ENCODE measurements around the gene LINC01488. TPM values are rescaled to one million over a fixed set of nuclear protein-coding genes. Genes with fewer than 3 reads are reported as not detected.

LINC01488 gene
- polyA plus RNA-seq, 1 experiment, result not detected

- ChIA-PET POLR2A (interaction anchor here (0.5 to 1.4 kb wide), 11 partner anchors 53 to 572 kb away, joined by 3 to 15 read pairs (median 4); no protein-coding TSS in a partner anchor), CTCF (no interaction called here)
- Histone ChIP-seq H3K27me3 (ENCODE audit: control insufficient read depth, insufficient read depth, low read length) (no peaks in the 10 kb centered on the region), H3K9me3 (ENCODE audit: control insufficient read depth, insufficient read depth, low read length) (no peaks in the 10 kb centered on the region; the same call in 1 of the 2 replicates), H3K4me3 (ENCODE audit: low read depth, low read length) (peak overlapping the region; percentile 25), H3K27ac (ENCODE audit: low read depth, low read length) (peak overlapping the region; percentile 96)
- TF ChIP-seq CTCF (IDR thresholded peaks at IDR 0.05; ENCODE audit: low read depth, low read length), result no peak
- no peak for DNase-seq (ENCODE audit: low read depth, low spot score)
These were observed 15.3 kb downstream of the LINC01488 start for GRCh38 chr11:69496631-69497220.

- no peaks in the 10 kb centered on the region for H3K27me3 ChIP-seq (ENCODE audit: control insufficient read depth, insufficient read depth, low read length)
- peaks cover 5% of the 10 kb centered on the region; the same call in 1 of the 2 replicates for H3K9me3 ChIP-seq (ENCODE audit: control insufficient read depth, insufficient read depth, low read length)
- ChIA-PET CTCF (no interaction called here), POLR2A (interaction anchor here (0.5 to 1.4 kb wide), 11 partner anchors 54 to 573 kb away, joined by 3 to 15 read pairs (median 4); no protein-coding TSS in a partner anchor)
- TF ChIP-seq CTCF (IDR thresholded peaks at IDR 0.05; ENCODE audit: low read depth, low read length), result no peak
- DNase-seq (ENCODE audit: low read depth, low spot score), result peak; percentile 90
- peak overlapping the region; percentile 17; the same call in 1 of the 2 replicates for H3K4me3 ChIP-seq (ENCODE audit: low read depth, low read length)
- H3K27ac ChIP-seq (ENCODE audit: low read depth, low read length), result peak overlapping the region; percentile 87
These were observed 15.8 kb downstream of the LINC01488 start for GRCh38 chr11:69497221-69497787.

- ChIA-PET CTCF (no interaction called here), POLR2A (interaction anchor here (1.1 kb wide), 2 partner anchors 141 to 202 kb away, joined by 4 read pairs; no protein-coding TSS in a partner anchor)
- TF ChIP-seq CTCF (IDR thresholded peaks at IDR 0.05; ENCODE audit: low read depth, low read length), result no peak
- Histone ChIP-seq H3K27me3 (ENCODE audit: control insufficient read depth, insufficient read depth, low read length) (no peaks in the 10 kb centered on the region), H3K27ac (ENCODE audit: low read depth, low read length) (no peak overlapping the region), H3K9me3 (ENCODE audit: control insufficient read depth, insufficient read depth, low read length) (peaks cover 5% of the 10 kb centered on the region; the same call in 1 of the 2 replicates), H3K4me3 (ENCODE audit: low read depth, low read length) (no peak overlapping the region)
- no peak for DNase-seq (ENCODE audit: low read depth, low spot score)
These were observed 17.2 kb downstream of the LINC01488 start for GRCh38 chr11:69498614-69499175.

- Histone ChIP-seq H3K27me3 (ENCODE audit: control insufficient read depth, insufficient read depth, low read length) (no peaks in the 10 kb centered on the region), H3K4me3 (ENCODE audit: low read depth, low read length) (no peak overlapping the region), H3K27ac (ENCODE audit: low read depth, low read length) (no peak overlapping the region), H3K9me3 (ENCODE audit: control insufficient read depth, insufficient read depth, low read length) (peaks cover 5% of the 10 kb centered on the region; the same call in 1 of the 2 replicates)
- no peak for TF ChIP-seq CTCF (IDR thresholded peaks at IDR 0.05; ENCODE audit: low read depth, low read length)
- ChIA-PET CTCF (no interaction called here), POLR2A (interaction anchor here (1.1 kb wide), 2 partner anchors 140 to 203 kb away, joined by 4 read pairs; no protein-coding TSS in a partner anchor)
- DNase-seq (ENCODE audit: low read depth, low spot score), result no peak
These were observed 17.9 kb downstream of the LINC01488 start for GRCh38 chr11:69499186-69499917.

All from AG04450 (cell line).